ENCODE data around the gene THYN1.

DNA sequence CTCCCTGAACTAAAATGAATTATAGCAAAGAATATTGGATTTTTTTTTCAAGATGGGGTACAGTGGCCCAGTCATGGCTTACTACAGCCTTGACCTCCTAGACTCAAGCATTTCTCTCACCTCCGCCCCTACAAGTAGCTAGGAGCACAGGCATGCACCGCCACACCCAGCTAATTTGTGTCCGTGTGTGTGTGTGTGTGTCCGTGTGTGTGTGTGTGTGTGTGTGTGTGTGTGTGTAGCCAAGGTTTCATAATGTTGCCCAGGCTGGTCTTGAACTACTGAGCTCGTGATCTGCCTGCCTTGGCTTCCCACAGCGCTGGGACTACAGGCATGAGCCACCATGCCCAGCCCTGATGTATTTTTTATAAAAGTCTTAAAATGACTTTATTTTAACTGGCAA is 12.6 kb downstream of the THYN1 start:
- TF ChIP-seq, protein P1, sequence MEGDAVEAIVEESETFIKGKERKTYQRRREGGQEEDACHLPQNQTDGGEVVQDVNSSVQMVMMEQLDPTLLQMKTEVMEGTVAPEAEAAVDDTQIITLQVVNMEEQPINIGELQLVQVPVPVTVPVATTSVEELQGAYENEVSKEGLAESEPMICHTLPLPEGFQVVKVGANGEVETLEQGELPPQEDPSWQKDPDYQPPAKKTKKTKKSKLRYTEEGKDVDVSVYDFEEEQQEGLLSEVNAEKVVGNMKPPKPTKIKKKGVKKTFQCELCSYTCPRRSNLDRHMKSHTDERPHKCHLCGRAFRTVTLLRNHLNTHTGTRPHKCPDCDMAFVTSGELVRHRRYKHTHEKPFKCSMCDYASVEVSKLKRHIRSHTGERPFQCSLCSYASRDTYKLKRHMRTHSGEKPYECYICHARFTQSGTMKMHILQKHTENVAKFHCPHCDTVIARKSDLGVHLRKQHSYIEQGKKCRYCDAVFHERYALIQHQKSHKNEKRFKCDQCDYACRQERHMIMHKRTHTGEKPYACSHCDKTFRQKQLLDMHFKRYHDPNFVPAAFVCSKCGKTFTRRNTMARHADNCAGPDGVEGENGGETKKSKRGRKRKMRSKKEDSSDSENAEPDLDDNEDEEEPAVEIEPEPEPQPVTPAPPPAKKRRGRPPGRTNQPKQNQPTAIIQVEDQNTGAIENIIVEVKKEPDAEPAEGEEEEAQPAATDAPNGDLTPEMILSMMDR (IDR thresholded peaks at IDR 0.05) = no peak
- no peak for TF ChIP-seq POLR2A (IDR thresholded peaks at IDR 0.05)

Data from adrenal gland (tissue), 5 donors.